ENCODE measurements around the gene PACSIN1. TPM values are rescaled to one million over a fixed set of nuclear protein-coding genes. Genes with fewer than 3 reads are reported as not detected.

PACSIN1 gene
- total and polyA plus RNA-seq, 4 donors, result 0.03 to 0.17 (median 0.15) TPM

GRCh38 chr6:34468378-34468892, 2.6 kb downstream of the PACSIN1 start (continued):
- TF ChIP-seq REST (IDR thresholded peaks at IDR 0.05), result no peak
- TF ChIP-seq HNF4A (conservative IDR thresholded peaks at IDR 0.05), result no peak

- Histone ChIP-seq H3K4me1 (ENCODE audit: control insufficient read depth in 4 of 4, insufficient read depth in 4 of 4, low read length in 3 of 4) (peaks cover 0 to 11% (median 4%) of the 10 kb centered on the region in 4 donors), H3K27ac (ENCODE audit: low read depth in 1 of 2, low read length in 2 of 2) (no peak overlapping the region), H3K4me3 (ENCODE audit: low read depth in 1 of 3, low read length in 3 of 3) (no peak overlapping the region), H3K9me3 (ENCODE audit: control insufficient read depth in 4 of 4, low read length in 3 of 4) (no peaks in the 10 kb centered on the region), H3K27me3 (ENCODE audit: control insufficient read depth in 4 of 4, insufficient read depth in 4 of 4, low read length in 3 of 4) (peaks cover 0 to 3% (median 1%) of the 10 kb centered on the region in 4 donors), H3K9ac (ENCODE audit: low read depth in 1 of 2, low read length in 2 of 2) (no peak overlapping the region), H3K36me3 (ENCODE audit: control insufficient read depth in 4 of 4, insufficient read depth in 3 of 4, low read depth in 1 of 4, low read length in 3 of 4) (no peaks in the 10 kb centered on the region)
- 86% methylated on average over 3 of the region's 3 CpGs for WGBS
- TF ChIP-seq TAF1 (conservative IDR thresholded peaks at IDR 0.05) (no peak), MAX (IDR thresholded peaks at IDR 0.05) (no peak), CTCF (IDR thresholded peaks at IDR 0.05; ENCODE audit: low read depth, low read length, missing input control) (no peak), FOXA1 (IDR thresholded peaks at IDR 0.05) (no peak), SP1 (IDR thresholded peaks at IDR 0.05) (no peak), REST (IDR thresholded peaks at IDR 0.05) (no peak), YY1 (IDR thresholded peaks at IDR 0.05) (no peak)
- no peak for DNase-seq (ENCODE audit: low spot score)
These were observed 3.6 kb downstream of the PACSIN1 start for GRCh38 chr6:34469499-34469898.

- Histone ChIP-seq H3K27me3 (ENCODE audit: control insufficient read depth in 4 of 4, insufficient read depth in 4 of 4, low read length in 3 of 4) (no peaks in the 10 kb centered on the region), H3K9me3 (ENCODE audit: control insufficient read depth in 4 of 4, low read length in 3 of 4) (no peaks in the 10 kb centered on the region), H3K9ac (ENCODE audit: low read depth in 1 of 2, low read length in 2 of 2) (no peak overlapping the region), H3K27ac (ENCODE audit: low read depth in 1 of 2, low read length in 2 of 2) (no peak overlapping the region), H3K36me3 (ENCODE audit: control insufficient read depth in 4 of 4, insufficient read depth in 3 of 4, low read depth in 1 of 4, low read length in 3 of 4) (no peaks in the 10 kb centered on the region), H3K4me3 (ENCODE audit: low read depth in 1 of 3, low read length in 3 of 3) (no peak overlapping the region), H3K4me1 (ENCODE audit: control insufficient read depth in 4 of 4, insufficient read depth in 4 of 4, low read length in 3 of 4) (peaks cover 0 to 3% (median 0%) of the 10 kb centered on the region in 4 donors)
- 92% methylated on average over 5 of the region's 5 CpGs for WGBS
- DNase-seq (ENCODE audit: low spot score), result no peak
- no peak for TF ChIP-seq RAD21 (IDR thresholded peaks at IDR 0.05)
- no peak for TF ChIP-seq RXRA (IDR thresholded peaks at IDR 0.05)
- TF ChIP-seq EGR1 (IDR thresholded peaks at IDR 0.05; ENCODE audit: low read depth in 2 of 2), result no peak
- TF ChIP-seq JUND (IDR thresholded peaks at IDR 0.05), result no peak
- TF ChIP-seq SP1 (IDR thresholded peaks at IDR 0.05), result no peak
- no peak for TF ChIP-seq YY1 (IDR thresholded peaks at IDR 0.05)
- no peak for TF ChIP-seq ZBTB33 (IDR thresholded peaks at IDR 0.05)
- no peak for TF ChIP-seq GABPA (IDR thresholded peaks at IDR 0.05 in 1 of 2, conservative IDR thresholded peaks at IDR 0.05 in 1 of 2)
- no peak for TF ChIP-seq HNF4G (IDR thresholded peaks at IDR 0.05)
- no peak for TF ChIP-seq NR2F2 (IDR thresholded peaks at IDR 0.05)
- no peak for TF ChIP-seq CTCF (IDR thresholded peaks at IDR 0.05; ENCODE audit: low read depth, low read length, missing input control)
These were observed 6.5 kb downstream of the PACSIN1 start for GRCh38 chr6:34472425-34472824.
